ENCODE measurements around the gene FARS2.

Gene FARS2

GRCh38 chr6:5710936-5711335 lies 449.6 kb downstream of the FARS2 start:
- no peak for DNase-seq

- no peak for DNase-seq
Observed at GRCh38 chr6:5712349-5713215, 451.3 kb downstream of the FARS2 start.

GRCh38 chr6:5713519-5713918 lies 452.2 kb downstream of the FARS2 start:
- DNase-seq = no peak

- DNase-seq = no peak
Observed at GRCh38 chr6:5718231-5718947, 457.1 kb downstream of the FARS2 start.

GRCh38 chr6:5723841-5724691 lies 462.8 kb downstream of the FARS2 start:
- no peak for DNase-seq

GRCh38 chr6:5724911-5725310 lies 463.6 kb downstream of the FARS2 start:
- no peak for DNase-seq

DNA sequence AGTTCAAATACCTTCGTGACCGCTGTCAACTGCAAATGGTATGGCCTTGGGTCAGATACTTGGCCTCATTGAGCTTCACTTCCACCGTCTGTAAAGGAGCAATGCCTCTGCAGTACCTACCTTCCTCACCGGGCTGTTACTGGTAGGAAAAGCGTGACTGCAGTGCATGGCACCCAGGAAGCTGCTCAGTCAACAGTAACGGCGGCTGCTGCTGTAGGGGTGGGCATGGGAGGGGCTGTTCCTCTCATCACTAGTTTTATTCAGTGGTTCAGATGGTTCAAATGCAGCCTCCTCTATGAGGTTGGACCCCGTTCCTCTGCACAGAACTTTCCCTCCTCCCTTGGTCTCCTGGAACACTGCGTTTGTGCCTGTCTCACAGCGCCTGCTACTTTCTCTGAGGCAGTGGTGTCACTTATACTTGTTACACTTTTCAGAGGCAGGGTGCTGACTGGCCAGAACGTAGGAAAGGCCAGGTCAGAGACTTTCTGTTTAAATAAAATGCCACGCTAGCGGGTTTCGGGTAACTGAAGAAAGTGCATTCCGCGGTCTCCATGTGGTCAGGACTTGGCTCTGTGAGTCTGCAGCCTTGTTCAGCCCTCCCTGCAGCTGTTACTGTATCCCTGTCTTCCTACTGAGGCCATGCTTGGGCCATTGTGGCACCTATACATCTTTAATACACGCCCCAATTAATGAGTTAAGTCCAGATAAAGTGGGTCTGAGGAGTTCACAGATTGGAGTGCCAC lies 465.8 kb downstream of the FARS2 start:
- DNase-seq = peak; percentile 45

- DNase-seq = no peak
Observed at GRCh38 chr6:5728351-5729079, 467.2 kb downstream of the FARS2 start.

GRCh38 chr6:5729080-5729434 lies 467.7 kb downstream of the FARS2 start:
- peak; percentile 57 for DNase-seq

DNA sequence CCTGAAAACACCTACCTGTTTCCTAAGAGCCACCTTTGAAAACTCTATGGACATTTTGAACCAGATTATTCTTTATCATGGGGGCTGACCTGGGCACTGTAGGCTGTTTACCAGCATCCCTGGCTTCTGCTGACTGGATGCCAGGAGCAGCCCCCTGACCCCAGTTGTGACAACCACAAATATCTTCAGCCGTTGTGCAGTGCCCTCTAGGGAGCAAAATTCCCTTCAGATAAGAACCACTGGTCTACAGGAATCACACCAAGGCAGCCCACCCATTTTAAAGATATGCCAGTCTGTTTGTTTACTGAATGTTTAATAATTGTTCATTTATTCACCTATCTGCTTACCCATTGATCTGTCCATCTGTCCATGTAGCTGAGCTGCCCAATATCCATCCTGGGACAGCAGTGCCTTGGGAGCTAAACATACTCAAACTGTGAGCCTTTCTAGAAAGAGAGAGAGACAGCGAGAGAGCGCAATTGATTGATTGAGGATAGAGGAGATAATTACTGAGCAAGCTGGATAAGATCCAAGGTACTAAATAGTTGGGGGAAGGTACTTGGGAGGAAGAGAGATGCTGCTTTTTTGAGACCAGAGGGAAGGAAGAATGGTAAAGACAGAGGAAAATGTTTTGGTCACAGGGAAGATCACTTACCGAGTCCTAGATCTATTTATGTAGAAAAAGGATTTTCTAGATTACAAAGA lies 468.7 kb downstream of the FARS2 start:
- peak; percentile 10 for DNase-seq

DNA sequence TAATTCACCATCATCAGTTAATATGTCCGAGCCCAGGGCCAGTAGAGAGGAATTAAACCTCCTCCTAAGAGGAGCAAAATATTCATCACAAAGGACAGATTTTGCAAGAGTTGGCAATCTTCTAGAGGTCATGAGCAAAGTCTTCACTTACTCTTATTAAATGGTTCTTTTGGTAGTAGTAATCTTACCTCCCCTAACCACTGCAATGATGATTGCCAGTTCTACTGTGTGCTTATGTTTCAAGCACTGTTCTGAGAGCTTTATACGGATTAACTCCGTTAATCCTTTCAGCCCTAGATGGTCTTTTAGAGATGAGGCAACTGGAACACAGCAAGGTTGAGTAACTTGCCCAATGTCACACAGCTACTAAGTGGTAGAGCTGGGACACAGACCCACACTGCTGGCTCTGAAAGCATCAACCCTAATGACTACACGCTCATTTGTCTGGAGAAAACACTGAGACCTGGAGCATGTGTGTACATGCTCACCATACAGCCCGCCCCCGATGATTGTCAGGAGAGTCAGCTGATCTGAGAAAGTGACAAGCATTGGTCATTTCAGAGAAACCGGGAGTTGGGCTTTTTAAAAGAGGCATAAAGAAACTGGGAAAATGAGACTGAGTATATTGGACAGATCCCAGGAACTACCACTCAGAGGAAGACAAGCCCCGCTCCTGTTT lies 469.4 kb downstream of the FARS2 start:
- DNase-seq = peak; percentile 55

- DNase-seq = no peak
Observed at GRCh38 chr6:5731435-5731834, 470.1 kb downstream of the FARS2 start.

DNA sequence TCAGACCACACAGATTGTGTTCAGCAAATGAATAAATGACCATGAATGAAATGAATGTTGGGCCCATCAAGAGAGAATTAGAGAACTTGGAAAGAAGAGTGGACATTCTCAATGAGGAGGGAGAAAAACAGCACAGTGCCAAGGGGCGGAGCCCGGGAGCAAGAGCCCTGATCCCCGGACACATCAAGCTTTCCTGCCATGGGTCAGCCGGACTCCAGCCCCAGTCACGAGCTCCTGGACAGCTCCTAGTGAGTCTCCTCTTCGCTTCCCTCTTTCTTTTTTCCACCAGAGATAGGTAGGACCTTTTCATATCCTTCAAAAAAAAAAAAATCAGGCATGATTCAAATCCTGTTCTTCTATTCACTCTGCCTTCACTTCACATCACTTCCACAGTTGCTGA lies 471.2 kb downstream of the FARS2 start:
- DNase-seq = no peak

DNA sequence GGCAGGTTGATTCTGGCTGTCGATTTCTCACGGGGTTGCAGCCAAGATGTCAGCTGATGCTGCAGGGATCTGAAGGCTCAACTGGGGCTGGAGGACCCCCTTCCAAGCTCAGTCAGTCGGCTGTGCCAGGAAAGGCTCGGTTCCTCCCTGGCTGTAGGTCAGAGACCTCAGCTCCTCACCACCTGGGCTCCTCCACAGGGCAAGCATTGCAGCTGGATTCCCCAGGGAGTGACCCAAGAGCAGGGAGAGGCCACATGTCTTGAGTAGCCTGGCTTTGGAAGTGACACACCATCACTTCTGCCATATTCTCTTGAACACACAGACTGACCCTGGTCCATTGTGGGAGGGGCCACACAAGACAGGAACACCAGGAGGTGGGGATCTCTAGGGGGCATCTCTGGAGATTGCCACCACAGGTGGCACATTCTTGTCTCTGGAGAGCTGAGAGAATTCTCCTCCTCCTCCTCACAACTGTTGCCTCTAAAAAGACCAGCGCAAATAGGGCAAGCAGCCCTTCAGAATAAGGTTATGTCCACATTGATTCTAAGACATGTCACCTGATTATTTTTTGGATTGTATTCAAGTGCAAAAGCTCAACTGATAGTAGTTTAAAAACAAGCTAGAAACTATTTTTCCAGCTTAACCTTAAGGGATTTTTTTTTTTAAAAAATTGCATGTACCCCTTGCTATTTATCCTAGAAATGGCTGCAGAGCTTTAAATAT lies 474.9 kb downstream of the FARS2 start:
- no peak for DNase-seq

DNA sequence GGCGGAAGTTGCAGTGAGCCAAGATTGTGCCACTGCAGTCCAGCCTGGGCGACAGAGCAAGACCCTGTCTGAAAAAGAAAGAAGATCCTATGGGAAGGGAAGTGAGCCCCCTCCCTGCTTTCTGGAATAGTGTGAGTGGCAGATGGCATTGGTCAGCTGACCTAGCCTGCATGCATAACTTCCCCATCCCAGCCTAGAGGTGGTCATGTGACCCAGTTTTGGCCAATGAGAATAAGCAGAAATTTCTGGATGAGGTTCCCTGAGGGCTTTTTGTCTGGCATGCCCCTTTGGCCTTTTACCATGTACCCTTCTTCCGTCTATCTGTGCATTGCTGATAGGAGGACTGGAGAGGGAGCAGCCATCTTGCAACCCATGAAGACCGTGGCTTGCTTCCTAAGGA lies 476.1 kb downstream of the FARS2 start:
- no peak for DNase-seq

GRCh38 chr6:5738211-5738610 lies 476.9 kb downstream of the FARS2 start:
- DNase-seq = no peak

DNA sequence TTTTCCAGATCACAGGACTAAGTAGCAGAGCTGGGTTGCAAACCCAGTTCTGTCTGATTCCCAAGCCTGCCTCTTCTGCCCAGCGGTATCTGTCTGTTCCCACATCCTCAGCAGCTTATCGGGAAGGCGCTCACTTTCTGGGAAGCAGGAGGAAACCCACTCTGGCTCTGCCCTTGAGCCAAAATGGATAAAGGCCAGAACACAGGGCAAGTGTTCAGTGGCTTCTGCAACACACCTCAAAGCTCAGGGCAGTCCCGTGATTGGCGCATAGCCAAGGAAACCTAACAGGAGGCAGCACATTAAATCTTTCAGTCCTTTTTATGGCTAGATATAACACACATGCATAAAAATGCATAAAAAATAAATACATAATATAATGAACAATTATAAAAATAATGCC lies 483.2 kb downstream of the FARS2 start:
- DNase-seq = no peak

DNA sequence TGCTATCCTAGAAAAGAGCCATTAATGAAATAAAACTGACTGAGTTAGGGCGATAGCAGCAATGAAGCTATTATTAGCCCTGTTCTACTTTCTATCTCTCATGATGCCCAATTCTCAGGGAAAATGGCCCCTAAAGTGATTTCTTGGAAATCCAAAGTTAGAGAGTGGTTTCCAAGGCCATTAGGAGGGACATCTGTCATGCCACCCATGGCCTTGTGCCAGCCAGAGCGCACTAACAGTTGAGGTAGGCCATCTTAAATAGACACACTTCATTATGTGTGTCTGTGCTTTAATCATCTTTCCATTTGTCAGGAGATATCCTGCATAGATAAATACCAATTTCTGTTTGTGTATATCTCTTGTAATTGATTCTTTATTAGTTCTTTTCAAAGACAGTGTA lies 483.8 kb downstream of the FARS2 start:
- no peak for DNase-seq

- DNase-seq = peak; percentile 51
Observed at GRCh38 chr6:5746053-5746758, 484.9 kb downstream of the FARS2 start.

All from fibroblast of upper back skin (primary cell).